Measurements from ENCODE around the gene POLD2. TPM values are rescaled to one million over a fixed set of nuclear protein-coding genes. Genes with fewer than 3 reads are reported as not detected.

POLD2 gene
- total RNA-seq, 1 donor from 2014 or later: 42.0 TPM

GRCh38 chr7:44159824-44160630 is 36.7 kb upstream of the POLD2 start:
- no peaks in the 10 kb centered on the region for H3K4me1 ChIP-seq
- H3K27ac ChIP-seq: no peak overlapping the region
- no peaks in the 10 kb centered on the region for H3K27me3 ChIP-seq
- H3K36me3 ChIP-seq: no peaks in the 10 kb centered on the region
- no peaks in the 10 kb centered on the region for H3K9me3 ChIP-seq
- TF ChIP-seq, protein P1, sequence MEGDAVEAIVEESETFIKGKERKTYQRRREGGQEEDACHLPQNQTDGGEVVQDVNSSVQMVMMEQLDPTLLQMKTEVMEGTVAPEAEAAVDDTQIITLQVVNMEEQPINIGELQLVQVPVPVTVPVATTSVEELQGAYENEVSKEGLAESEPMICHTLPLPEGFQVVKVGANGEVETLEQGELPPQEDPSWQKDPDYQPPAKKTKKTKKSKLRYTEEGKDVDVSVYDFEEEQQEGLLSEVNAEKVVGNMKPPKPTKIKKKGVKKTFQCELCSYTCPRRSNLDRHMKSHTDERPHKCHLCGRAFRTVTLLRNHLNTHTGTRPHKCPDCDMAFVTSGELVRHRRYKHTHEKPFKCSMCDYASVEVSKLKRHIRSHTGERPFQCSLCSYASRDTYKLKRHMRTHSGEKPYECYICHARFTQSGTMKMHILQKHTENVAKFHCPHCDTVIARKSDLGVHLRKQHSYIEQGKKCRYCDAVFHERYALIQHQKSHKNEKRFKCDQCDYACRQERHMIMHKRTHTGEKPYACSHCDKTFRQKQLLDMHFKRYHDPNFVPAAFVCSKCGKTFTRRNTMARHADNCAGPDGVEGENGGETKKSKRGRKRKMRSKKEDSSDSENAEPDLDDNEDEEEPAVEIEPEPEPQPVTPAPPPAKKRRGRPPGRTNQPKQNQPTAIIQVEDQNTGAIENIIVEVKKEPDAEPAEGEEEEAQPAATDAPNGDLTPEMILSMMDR (IDR thresholded peaks at IDR 0.05): no peak
- TF ChIP-seq POLR2AphosphoS5 (IDR thresholded peaks at IDR 0.05; ENCODE audit: insufficient read depth in 1 of 2, low read depth in 1 of 2) (no peak), POLR2A (IDR thresholded peaks at IDR 0.05) (no peak)
- no peak for DNase-seq (ENCODE audit: extremely low spot score in 2 of 2)
- intact Hi-C loops (cut with DNase I): no loop called here
- no peak overlapping the region for H3K4me3 ChIP-seq

DNA sequence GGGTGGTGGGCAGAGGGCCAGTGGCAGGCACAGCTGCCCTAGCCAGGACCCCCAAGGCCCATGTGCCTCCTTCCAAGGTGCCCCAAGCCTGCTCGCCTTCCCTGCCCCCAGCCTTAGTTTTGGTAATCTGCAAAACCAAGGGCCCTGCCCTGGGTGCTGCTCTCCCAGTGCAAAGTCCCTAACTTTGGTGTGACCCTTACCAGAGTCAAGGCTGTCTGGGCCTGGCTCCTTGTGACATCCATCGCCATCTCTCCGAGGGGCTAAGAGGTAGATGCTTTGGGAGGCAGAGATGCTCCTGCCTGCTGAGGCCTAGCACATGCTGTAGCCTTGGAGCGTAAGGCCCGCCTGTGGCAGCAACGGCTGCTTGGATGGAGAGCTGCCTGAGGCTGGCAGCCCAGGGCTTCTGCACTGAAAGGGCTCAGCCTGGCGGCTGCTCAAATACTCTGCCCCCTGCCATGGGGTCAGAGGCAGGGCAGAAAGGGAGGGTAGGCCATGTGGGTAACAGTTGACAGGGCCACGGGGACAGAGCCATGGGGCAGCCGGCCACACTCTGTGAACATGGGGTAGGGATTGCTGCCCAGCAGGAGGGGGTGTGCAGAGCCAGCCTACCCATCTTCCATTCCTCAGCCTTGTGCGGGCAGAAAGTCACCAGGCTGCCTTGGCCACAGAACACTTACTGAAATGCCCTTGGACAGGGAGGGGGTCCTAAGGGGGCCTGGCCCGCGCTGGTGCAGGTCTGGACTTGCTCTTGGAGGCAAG is 35.7 kb upstream of the POLD2 start:
- no peaks in the 10 kb centered on the region for H3K9me3 ChIP-seq
- H3K4me3 ChIP-seq: no peak overlapping the region
- H3K27me3 ChIP-seq: no peaks in the 10 kb centered on the region
- intact Hi-C loops (cut with DNase I): no loop called here
- no peak overlapping the region for H3K27ac ChIP-seq
- no peaks in the 10 kb centered on the region for H3K4me1 ChIP-seq
- no peaks in the 10 kb centered on the region for H3K36me3 ChIP-seq
- no peak for DNase-seq (ENCODE audit: extremely low spot score in 2 of 2)
- TF ChIP-seq POLR2AphosphoS5 (IDR thresholded peaks at IDR 0.05; ENCODE audit: insufficient read depth in 1 of 2, low read depth in 1 of 2): no peak
- no peak for TF ChIP-seq POLR2A (IDR thresholded peaks at IDR 0.05)
- TF ChIP-seq, protein P1 (IDR thresholded peaks at IDR 0.05): no peak

DNA sequence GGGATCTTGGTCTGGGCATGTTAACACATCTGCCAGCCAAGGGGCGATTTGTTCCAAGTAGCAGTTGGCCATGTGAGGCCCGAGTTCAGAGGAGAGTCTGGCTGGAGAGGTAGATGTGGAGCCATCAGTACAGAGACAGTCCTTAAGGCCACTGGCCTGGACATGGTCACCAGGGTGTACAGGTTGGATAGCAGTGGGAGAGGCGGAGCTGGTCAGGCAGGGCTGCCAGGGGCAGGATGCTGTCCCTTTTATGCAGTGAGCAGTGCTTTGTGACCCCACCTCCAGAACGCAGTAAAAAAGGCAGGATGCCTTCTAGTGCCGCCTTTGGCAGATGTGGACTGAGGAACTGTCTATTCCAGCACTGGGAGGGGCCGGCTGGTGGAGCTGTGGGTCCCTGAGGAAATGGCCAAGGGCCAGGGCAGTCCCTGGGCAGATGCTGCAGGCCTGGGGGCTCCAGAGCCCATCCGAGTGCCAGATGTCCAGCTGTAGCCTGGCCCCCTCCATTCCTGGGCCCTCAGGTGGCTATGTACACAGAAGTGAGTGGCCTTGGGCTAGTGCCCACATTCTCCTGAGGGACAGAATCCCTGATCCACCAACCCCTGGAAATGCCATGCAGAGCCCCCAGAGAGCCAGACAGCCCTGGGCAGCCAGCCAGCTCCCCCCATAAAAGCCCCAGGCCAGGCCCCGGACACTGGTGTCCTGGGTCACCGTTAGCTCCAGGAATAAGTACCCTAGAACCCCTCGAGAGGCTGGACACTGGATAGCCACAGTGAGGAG is 34.9 kb upstream of the POLD2 start:
- H3K36me3 ChIP-seq: no peaks in the 10 kb centered on the region
- no peak overlapping the region for H3K27ac ChIP-seq
- intact Hi-C loops (cut with DNase I): no loop called here
- no peaks in the 10 kb centered on the region for H3K4me1 ChIP-seq
- no peak for TF ChIP-seq POLR2A (IDR thresholded peaks at IDR 0.05)
- no peak for TF ChIP-seq POLR2AphosphoS5 (IDR thresholded peaks at IDR 0.05; ENCODE audit: insufficient read depth in 1 of 2, low read depth in 1 of 2)
- TF ChIP-seq, protein P1 (IDR thresholded peaks at IDR 0.05): no peak
- H3K9me3 ChIP-seq: no peaks in the 10 kb centered on the region
- DNase-seq (ENCODE audit: extremely low spot score in 2 of 2): no peak
- no peaks in the 10 kb centered on the region for H3K27me3 ChIP-seq
- H3K4me3 ChIP-seq: no peak overlapping the region

GRCh38 chr7:44157116-44158080 is 34.0 kb upstream of the POLD2 start:
- intact Hi-C loops (cut with DNase I): no loop called here
- no peak overlapping the region for H3K27ac ChIP-seq
- no peaks in the 10 kb centered on the region for H3K9me3 ChIP-seq
- H3K36me3 ChIP-seq: no peaks in the 10 kb centered on the region
- no peaks in the 10 kb centered on the region for H3K4me1 ChIP-seq
- H3K4me3 ChIP-seq: no peak overlapping the region
- H3K27me3 ChIP-seq: no peaks in the 10 kb centered on the region
- TF ChIP-seq POLR2AphosphoS5 (IDR thresholded peaks at IDR 0.05; ENCODE audit: insufficient read depth in 1 of 2, low read depth in 1 of 2): no peak
- no peak for TF ChIP-seq POLR2A (IDR thresholded peaks at IDR 0.05)
- TF ChIP-seq, protein P1 (IDR thresholded peaks at IDR 0.05): no peak
- DNase-seq (ENCODE audit: extremely low spot score in 2 of 2): no peak
